HCT116 (cell line): ENCODE data around the gene IFIH1. TPM values are rescaled to one million over a fixed set of nuclear protein-coding genes. Genes with fewer than 3 reads are reported as not detected.

Experiments
- ATAC-seq: fragments of 200-7000 bp; cut with Tn5 transposase; 2 replicates; pipeline ENCODE4 v1.9.1; 2020; ENCODE audit warnings: mild to moderate bottlenecking, moderate library complexity
- BruUV-seq: library from RNA; stranded (reverse); fragments of 400-500 nt; replicated peaks from 2 replicates; lab custom pipeline; 2021; lab: Mats Ljungman, UMichigan
- CTCF ChIA-PET: fragments of 300-600 bp; sonication (Branson Sonifier 250); formaldehyde crosslinking; loops from one replicate; lab custom pipeline; 2021; ENCODE audit warnings: antibody characterized with exemption; lab: Charles Lee
- POLR2A ChIA-PET: fragments of 300-600, 350-600 bp; sonication (Branson Sonifier 250); formaldehyde crosslinking; loops from one replicate; lab custom pipeline; 2021; ENCODE audit warnings: antibody characterized with exemption; lab: Charles Lee
- RAD21 ChIA-PET, 2 experiments: fragments of 300-600 bp; sonication (Branson Sonifier 250); formaldehyde crosslinking; loops; one replicate each; lab custom pipeline; 2023; ENCODE audit warnings: low total read pairs in 2 of 2; ENCODE audit not compliant: uncharacterized antibody in 2 of 2, unreplicated experiment in 2 of 2, low non-redundant PET in 1 of 2; lab: Charles Lee
- DNase-seq: peaks from one replicate; pipeline ENCODE4 v3.0.0-alpha.2; 2010; ENCODE audit warnings: low read depth, low spot score
- H2AFZ ChIP-seq: fragments of 200-600 bp; shearing (Covaris generic), sonication (generic); 2 replicates; pipeline ENCODE4 v1.6.1; 2017; ENCODE audit warnings: low read depth, mixed run types, mixed read lengths, antibody characterized with exemption, low read length; ENCODE audit not compliant: poor library complexity, severe bottlenecking
- H3K27ac ChIP-seq: 2 replicates; pipeline ENCODE4 v1.5.1; 2012; ENCODE audit warnings: low read depth, low read length
- H3K27me3 ChIP-seq: fragments of 200-600 bp; sonication (generic); 2 replicates; pipeline ENCODE4 v1.6.1; 2016; ENCODE audit warnings: mixed run types, low read length, mixed read lengths; ENCODE audit not compliant: insufficient read depth
- H3K36me3 ChIP-seq, 2 experiments: fragments of 200-500 bp in 1 of 2; fragments of 200-600 bp in 1 of 2; sonication (Bioruptor generic) in 1 of 2; sonication (generic) in 1 of 2; 2 replicates each; pipeline versions ENCODE4 v1.5.1 to v1.6.1; 2014 to 2016; ENCODE audit warnings: low read length in 2 of 2, inconsistent platforms in 1 of 2, mixed read lengths in 1 of 2, mixed run types in 1 of 2; ENCODE audit not compliant: insufficient read depth in 2 of 2, control insufficient read depth in 1 of 2
- H3K4me1 ChIP-seq, 2 experiments: fragments of 200-600 bp in 1 of 2; sonication (generic) in 1 of 2; 2 replicates each; pipeline versions ENCODE4 v1.5.1 to v1.6.1; 2012 to 2017; ENCODE audit warnings: low read length in 2 of 2, inconsistent platforms in 1 of 2, mild to moderate bottlenecking in 1 of 2, mixed read lengths in 1 of 2, mixed run types in 1 of 2, moderate library complexity in 1 of 2; ENCODE audit not compliant: insufficient read depth in 2 of 2, control insufficient read depth in 1 of 2
- H3K4me2 ChIP-seq: fragments of 200-600 bp; sonication (generic); 2 replicates; pipeline ENCODE4 v1.6.1; 2017; ENCODE audit warnings: mixed run types, low read length, mixed read lengths
- H3K4me3 ChIP-seq, 2 experiments: fragments of 200-600 bp in 1 of 2; sonication (generic) in 1 of 2; replicated peaks in 1 of 2; 2 replicates each; pipeline ENCODE4 v1.5.1; 2011 to 2016; ENCODE audit warnings: low read length in 2 of 2, control low read depth in 1 of 2, low read depth in 1 of 2, mild to moderate bottlenecking in 1 of 2, mixed read lengths in 1 of 2, mixed run types in 1 of 2
- H3K79me2 ChIP-seq: fragments of 200-600 bp; sonication (generic); 2 replicates; pipeline ENCODE4 v1.6.1; 2017; ENCODE audit warnings: mild to moderate bottlenecking, mixed run types, low read length, moderate library complexity, mixed read lengths; ENCODE audit not compliant: insufficient read depth
- H3K9ac ChIP-seq: fragments of 200-600 bp; sonication (generic); 2 replicates; pipeline ENCODE4 v1.6.1; 2016; ENCODE audit warnings: low read length, mixed read lengths
- H3K9me2 ChIP-seq: fragments of 200-600 bp; sonication (generic), shearing (Covaris generic); 2 replicates; pipeline ENCODE4 v1.6.1; 2017; ENCODE audit warnings: mixed run types, mild to moderate bottlenecking, moderate library complexity; ENCODE audit not compliant: insufficient read depth
- H3K9me3 ChIP-seq, 2 experiments: fragments of 200-500 bp in 1 of 2; fragments of 200-600 bp in 1 of 2; sonication (Bioruptor generic) in 1 of 2; sonication (generic) in 1 of 2; 2 replicates each; pipeline ENCODE4 v1.6.1; 2014 to 2017; ENCODE audit warnings: low read length in 2 of 2, mixed read lengths in 2 of 2, inconsistent platforms in 1 of 2, low read depth in 1 of 2, mild to moderate bottlenecking in 1 of 2, mixed run types in 1 of 2, moderate library complexity in 1 of 2; ENCODE audit not compliant: control insufficient read depth in 1 of 2, insufficient read depth in 1 of 2
- H4K20me1 ChIP-seq: fragments of 200-600 bp; sonication (generic), shearing (Covaris generic); 2 replicates; pipeline ENCODE4 v1.6.1; 2017; ENCODE audit warnings: mixed run types, mild to moderate bottlenecking, moderate library complexity; ENCODE audit not compliant: insufficient read depth
- CBX3 ChIP-seq: IDR thresholded peaks from 2 replicates; pipeline ENCODE4 v1.6.1; 2012; ENCODE audit warnings: low read depth
- CEBPB ChIP-seq: IDR thresholded peaks from 2 replicates; pipeline ENCODE4 v1.6.1; 2012; ENCODE audit warnings: low read depth
- EGR1 ChIP-seq: IDR thresholded peaks from 2 replicates; pipeline ENCODE4 v1.6.1; 2012; ENCODE audit warnings: low read depth
- ELF1 ChIP-seq: IDR thresholded peaks from 2 replicates; pipeline ENCODE4 v1.6.1; 2012; ENCODE audit warnings: low read depth, borderline replicate concordance
- EZH2 ChIP-seq: fragments of 200-600 bp; sonication (generic); IDR thresholded peaks from 2 replicates; pipeline ENCODE4 v1.6.1; 2017; ENCODE audit warnings: antibody characterized with exemption, mixed run types
- EZH2phosphoT487 ChIP-seq: fragments of 200-600 bp; IDR thresholded peaks from 2 replicates; pipeline ENCODE4 v1.6.1; 2018; ENCODE audit warnings: antibody characterized with exemption, borderline replicate concordance
- FOSL1 ChIP-seq: IDR thresholded peaks from 2 replicates; pipeline ENCODE4 v1.6.1; 2012; ENCODE audit warnings: low read depth
- JUND ChIP-seq: IDR thresholded peaks from 2 replicates; pipeline ENCODE4 v1.6.1; 2012
- POLR2A ChIP-seq: IDR thresholded peaks from 2 replicates; pipeline ENCODE4 v1.7.0; 2011; ENCODE audit warnings: borderline replicate concordance; ENCODE audit not compliant: insufficient read depth, insufficient read length; ENCODE audit errors: extremely low read depth
- POLR2AphosphoS5 ChIP-seq: IDR thresholded peaks from 2 replicates; pipeline ENCODE4 v1.6.1; 2011; ENCODE audit warnings: mild to moderate bottlenecking, low read depth, low read length, moderate library complexity
- RAD21 ChIP-seq: IDR thresholded peaks from 2 replicates; pipeline ENCODE4 v1.6.1; 2012; ENCODE audit warnings: low read depth, mild to moderate bottlenecking
- REST ChIP-seq: IDR thresholded peaks from 2 replicates; pipeline ENCODE4 v1.6.1; 2012; ENCODE audit warnings: low read depth
- SIN3A ChIP-seq: IDR thresholded peaks from 2 replicates; pipeline ENCODE4 v1.6.1; 2012; ENCODE audit warnings: low read depth
- TCF7L2 ChIP-seq: IDR thresholded peaks from 2 replicates; pipeline ENCODE4 v1.7.0; 2011; ENCODE audit warnings: borderline replicate concordance, inconsistent platforms; ENCODE audit not compliant: insufficient read depth, insufficient read length; ENCODE audit errors: extremely low read depth
- YY1 ChIP-seq: IDR thresholded peaks from 2 replicates; pipeline ENCODE4 v1.6.1; 2011; ENCODE audit warnings: low read length, low read depth, moderate library complexity, mild to moderate bottlenecking; ENCODE audit not compliant: insufficient replicate concordance; ENCODE audit errors: extremely low read depth
- ZNF274 ChIP-seq: fragments of 200-500 bp; sonication (Bioruptor generic); IDR thresholded peaks from 2 replicates; pipeline ENCODE4 v1.6.1; 2014; ENCODE audit warnings: mild to moderate bottlenecking, low read depth, low read length, inconsistent platforms
- intact Hi-C: fragments of 100-400 bp; cut with micrococcal nuclease; formaldehyde crosslinking; loops from 2 replicates; pipeline ENCODE4 v1.10.0; 2022
- total RNA-seq: library from RNA; stranded (reverse); gene quantifications from one replicate; pipeline ENCODE4 v1.2.1, GENCODE V29; 2021; ENCODE audit not compliant: unreplicated experiment
- TF ChIP-seq, protein P1 (sequence below): IDR thresholded peaks from 2 replicates; pipeline ENCODE4 v1.6.1; 2012
- TF ChIP-seq, protein P2 (sequence below): IDR thresholded peaks from 2 replicates; pipeline ENCODE4 v1.6.1; 2011; ENCODE audit warnings: mild to moderate bottlenecking, low read length, moderate library complexity; ENCODE audit not compliant: insufficient replicate concordance; ENCODE audit errors: extremely low read depth
- TF ChIP-seq, protein P3 (sequence below): IDR thresholded peaks from 2 replicates; pipeline ENCODE4 v1.6.1; 2012

The IFIH1 gene
- total RNA-seq, 1 experiment from 2014 or later, result 7.0 TPM

GRCh38 chr2:162327806-162328205 lies 9.3 kb upstream of the IFIH1 start:
- intact Hi-C loops, result no loop called here
- POLR2A ChIA-PET, result no interaction called here

More at GRCh38 chr2:162327806-162328205, 9.3 kb upstream of the IFIH1 start:
- Histone ChIP-seq H3K4me1 (no peaks in the 10 kb centered on the region), H3K9ac (no peak overlapping the region), H3K27me3 (no peaks in the 10 kb centered on the region), H4K20me1 (no peaks in the 10 kb centered on the region), H3K4me2 (no peak overlapping the region), H3K4me3 (no peak overlapping the region), H3K27ac (no peak overlapping the region), H2AFZ (no peak overlapping the region), H3K9me2 (no peaks in the 10 kb centered on the region), H3K79me2 (no peaks in the 10 kb centered on the region), H3K9me3 (no peaks in the 10 kb centered on the region), H3K36me3 (no peaks in the 10 kb centered on the region)
- DNase-seq (no peak), ATAC-seq (no peak)
- BruUV-seq, result no TSS peak
- ChIA-PET CTCF (no interaction called here), RAD21 (no interaction called here)
- no peak for TF ChIP-seq FOSL1
- TF ChIP-seq CEBPB, result no peak
- no peak for TF ChIP-seq JUND
- no peak for TF ChIP-seq YY1
- TF ChIP-seq RAD21, result no peak
- no peak for TF ChIP-seq ELF1
- TF ChIP-seq, protein P1, sequence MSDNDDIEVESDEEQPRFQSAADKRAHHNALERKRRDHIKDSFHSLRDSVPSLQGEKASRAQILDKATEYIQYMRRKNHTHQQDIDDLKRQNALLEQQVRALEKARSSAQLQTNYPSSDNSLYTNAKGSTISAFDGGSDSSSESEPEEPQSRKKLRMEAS, result no peak
- no peak for TF ChIP-seq EZH2phosphoT487
- TF ChIP-seq, protein P2, sequence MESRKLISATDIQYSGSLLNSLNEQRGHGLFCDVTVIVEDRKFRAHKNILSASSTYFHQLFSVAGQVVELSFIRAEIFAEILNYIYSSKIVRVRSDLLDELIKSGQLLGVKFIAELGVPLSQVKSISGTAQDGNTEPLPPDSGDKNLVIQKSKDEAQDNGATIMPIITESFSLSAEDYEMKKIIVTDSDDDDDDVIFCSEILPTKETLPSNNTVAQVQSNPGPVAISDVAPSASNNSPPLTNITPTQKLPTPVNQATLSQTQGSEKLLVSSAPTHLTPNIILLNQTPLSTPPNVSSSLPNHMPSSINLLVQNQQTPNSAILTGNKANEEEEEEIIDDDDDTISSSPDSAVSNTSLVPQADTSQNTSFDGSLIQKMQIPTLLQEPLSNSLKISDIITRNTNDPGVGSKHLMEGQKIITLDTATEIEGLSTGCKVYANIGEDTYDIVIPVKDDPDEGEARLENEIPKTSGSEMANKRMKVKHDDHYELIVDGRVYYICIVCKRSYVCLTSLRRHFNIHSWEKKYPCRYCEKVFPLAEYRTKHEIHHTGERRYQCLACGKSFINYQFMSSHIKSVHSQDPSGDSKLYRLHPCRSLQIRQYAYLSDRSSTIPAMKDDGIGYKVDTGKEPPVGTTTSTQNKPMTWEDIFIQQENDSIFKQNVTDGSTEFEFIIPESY, result no peak
- no peak for TF ChIP-seq REST
- TF ChIP-seq SIN3A, result no peak
- TF ChIP-seq CBX3, result no peak
- TF ChIP-seq POLR2AphosphoS5, result no peak
- no peak for TF ChIP-seq ZNF274
- TF ChIP-seq EGR1, result no peak
- no peak for TF ChIP-seq POLR2A
- TF ChIP-seq, protein P3, sequence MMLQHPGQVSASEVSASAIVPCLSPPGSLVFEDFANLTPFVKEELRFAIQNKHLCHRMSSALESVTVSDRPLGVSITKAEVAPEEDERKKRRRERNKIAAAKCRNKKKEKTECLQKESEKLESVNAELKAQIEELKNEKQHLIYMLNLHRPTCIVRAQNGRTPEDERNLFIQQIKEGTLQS, result no peak
- no peak for TF ChIP-seq EZH2
- TF ChIP-seq TCF7L2, result no peak
